Measurements from ENCODE around the gene PTOV1.

Gene PTOV1

GRCh38 chr19:49829200-49829599 lies 21.8 kb upstream of the PTOV1 start:
- H3K4me3 ChIP-seq (ENCODE audit: low read depth, low read length, poor library complexity, severe bottlenecking) = no peak overlapping the region
- H3F3A ChIP-seq (ENCODE audit: insufficient read depth, low read length) = no peaks in the 10 kb centered on the region
- no peak overlapping the region for H2AFZ ChIP-seq (ENCODE audit: low read length)
- H3K27ac ChIP-seq (ENCODE audit: low read depth, low read length, poor library complexity, severe bottlenecking) = peak overlapping the region; percentile 49
- H3K36me3 ChIP-seq (ENCODE audit: insufficient read depth, low read length) = peaks cover 98% of the 10 kb centered on the region
- H3K9me2 ChIP-seq (ENCODE audit: low read depth, low read length) = no peaks in the 10 kb centered on the region
- no peaks in the 10 kb centered on the region for H4K20me1 ChIP-seq (ENCODE audit: insufficient read depth, low read length)
- peaks cover 26% of the 10 kb centered on the region for H3K79me2 ChIP-seq (ENCODE audit: insufficient read depth, low read length)
- H3K9ac ChIP-seq (ENCODE audit: low read length) = no peak overlapping the region; the same call in 1 of the 2 replicates
- no peaks in the 10 kb centered on the region for H3K27me3 ChIP-seq (ENCODE audit: insufficient read depth, low read length)
- H3K9me3 ChIP-seq (ENCODE audit: low read length) = no peaks in the 10 kb centered on the region
- no peak overlapping the region for H3K4me2 ChIP-seq (ENCODE audit: low read length)
- peaks cover 52% of the 10 kb centered on the region for H3K4me1 ChIP-seq (ENCODE audit: insufficient read depth, low read length, severe bottlenecking)
- no peak for TF ChIP-seq EZH2 (IDR thresholded peaks at IDR 0.05; ENCODE audit: borderline replicate concordance, low read length)
- TF ChIP-seq, protein P1, sequence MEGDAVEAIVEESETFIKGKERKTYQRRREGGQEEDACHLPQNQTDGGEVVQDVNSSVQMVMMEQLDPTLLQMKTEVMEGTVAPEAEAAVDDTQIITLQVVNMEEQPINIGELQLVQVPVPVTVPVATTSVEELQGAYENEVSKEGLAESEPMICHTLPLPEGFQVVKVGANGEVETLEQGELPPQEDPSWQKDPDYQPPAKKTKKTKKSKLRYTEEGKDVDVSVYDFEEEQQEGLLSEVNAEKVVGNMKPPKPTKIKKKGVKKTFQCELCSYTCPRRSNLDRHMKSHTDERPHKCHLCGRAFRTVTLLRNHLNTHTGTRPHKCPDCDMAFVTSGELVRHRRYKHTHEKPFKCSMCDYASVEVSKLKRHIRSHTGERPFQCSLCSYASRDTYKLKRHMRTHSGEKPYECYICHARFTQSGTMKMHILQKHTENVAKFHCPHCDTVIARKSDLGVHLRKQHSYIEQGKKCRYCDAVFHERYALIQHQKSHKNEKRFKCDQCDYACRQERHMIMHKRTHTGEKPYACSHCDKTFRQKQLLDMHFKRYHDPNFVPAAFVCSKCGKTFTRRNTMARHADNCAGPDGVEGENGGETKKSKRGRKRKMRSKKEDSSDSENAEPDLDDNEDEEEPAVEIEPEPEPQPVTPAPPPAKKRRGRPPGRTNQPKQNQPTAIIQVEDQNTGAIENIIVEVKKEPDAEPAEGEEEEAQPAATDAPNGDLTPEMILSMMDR (IDR thresholded peaks at IDR 0.05; ENCODE audit: low read length) = no peak

- peaks cover 98% of the 10 kb centered on the region for H3K36me3 ChIP-seq (ENCODE audit: insufficient read depth, low read length)
Measured at GRCh38 chr19:49829721-49830120, 21.2 kb upstream of the PTOV1 start.

DNA sequence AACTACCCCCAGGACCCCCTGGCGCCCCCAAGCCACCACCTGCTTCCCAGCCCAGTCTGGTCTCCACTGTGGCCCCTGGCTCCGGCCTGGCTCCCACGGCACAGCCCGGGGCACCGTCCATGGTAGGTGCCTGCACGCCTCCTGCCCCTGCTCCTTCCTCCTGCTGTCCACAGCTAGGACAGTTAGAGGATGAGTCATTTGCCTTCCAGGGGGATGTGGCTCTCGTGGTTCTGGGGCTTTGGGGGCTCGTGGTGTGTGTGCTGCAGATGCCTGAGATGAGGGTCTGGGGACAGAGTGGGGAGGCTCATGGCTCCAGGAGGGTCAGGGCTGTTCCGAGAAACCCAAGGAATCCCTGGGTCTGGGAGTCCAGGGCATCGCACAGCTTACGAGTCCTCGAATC lies 20.2 kb upstream of the PTOV1 start:
- Histone ChIP-seq H3K9me3 (ENCODE audit: low read length) (no peaks in the 10 kb centered on the region), H3K79me2 (ENCODE audit: insufficient read depth, low read length) (peaks cover 11% of the 10 kb centered on the region; the same call in 1 of the 2 replicates), H2AFZ (ENCODE audit: low read length) (no peak overlapping the region), H3K9ac (ENCODE audit: low read length) (no peak overlapping the region), H3K36me3 (ENCODE audit: insufficient read depth, low read length) (peaks cover 98% of the 10 kb centered on the region), H3F3A (ENCODE audit: insufficient read depth, low read length) (no peaks in the 10 kb centered on the region), H3K27me3 (ENCODE audit: insufficient read depth, low read length) (no peaks in the 10 kb centered on the region), H3K4me1 (ENCODE audit: insufficient read depth, low read length, severe bottlenecking) (peaks cover 37% of the 10 kb centered on the region), H4K20me1 (ENCODE audit: insufficient read depth, low read length) (no peaks in the 10 kb centered on the region), H3K9me2 (ENCODE audit: low read depth, low read length) (no peaks in the 10 kb centered on the region), H3K4me3 (ENCODE audit: low read depth, low read length, poor library complexity, severe bottlenecking) (no peak overlapping the region), H3K4me2 (ENCODE audit: low read length) (no peak overlapping the region), H3K27ac (ENCODE audit: low read depth, low read length, poor library complexity, severe bottlenecking) (no peak overlapping the region)
- TF ChIP-seq, protein P1 (IDR thresholded peaks at IDR 0.05; ENCODE audit: low read length) = no peak
- no peak for TF ChIP-seq EZH2 (IDR thresholded peaks at IDR 0.05; ENCODE audit: borderline replicate concordance, low read length)

More at GRCh38 chr19:49829721-49830120, 21.2 kb upstream of the PTOV1 start:
- Histone ChIP-seq H3K27ac (ENCODE audit: low read depth, low read length, poor library complexity, severe bottlenecking) (peak overlapping the region; percentile 49), H3K9ac (ENCODE audit: low read length) (no peak overlapping the region), H3K4me3 (ENCODE audit: low read depth, low read length, poor library complexity, severe bottlenecking) (no peak overlapping the region), H4K20me1 (ENCODE audit: insufficient read depth, low read length) (no peaks in the 10 kb centered on the region), H3K9me3 (ENCODE audit: low read length) (no peaks in the 10 kb centered on the region), H3F3A (ENCODE audit: insufficient read depth, low read length) (no peaks in the 10 kb centered on the region), H2AFZ (ENCODE audit: low read length) (no peak overlapping the region), H3K79me2 (ENCODE audit: insufficient read depth, low read length) (peaks cover 21% of the 10 kb centered on the region), H3K27me3 (ENCODE audit: insufficient read depth, low read length) (no peaks in the 10 kb centered on the region), H3K4me1 (ENCODE audit: insufficient read depth, low read length, severe bottlenecking) (peaks cover 47% of the 10 kb centered on the region), H3K9me2 (ENCODE audit: low read depth, low read length) (no peaks in the 10 kb centered on the region), H3K4me2 (ENCODE audit: low read length) (no peak overlapping the region)
- no peak for TF ChIP-seq EZH2 (IDR thresholded peaks at IDR 0.05; ENCODE audit: borderline replicate concordance, low read length)
- TF ChIP-seq, protein P1 (IDR thresholded peaks at IDR 0.05; ENCODE audit: low read length) = no peak

All from OCI-LY1 (cell line).